ENCODE measurements around the gene TBC1D16.
A peak's percentile ranks its signal among the peaks of the same experiment; 100 is the strongest.

Gene TBC1D16

GRCh38 chr17:79952265-79952877 lies 83.3 kb downstream of the TBC1D16 start:
- no peaks in the 10 kb centered on the region for H3K4me1 Mint-ChIP-seq
- no peak overlapping the region for H3K27ac Mint-ChIP-seq
- peak; percentile 9 for DNase-seq
- H3K9me3 Mint-ChIP-seq = no peaks in the 10 kb centered on the region
- CTCF ChIA-PET = interaction anchor here (1.9 kb wide), 1 partner anchor 18 kb away, joined by 5 read pairs; no protein-coding TSS in a partner anchor
- no peak overlapping the region for H3K4me3 Mint-ChIP-seq
- H3K27me3 Mint-ChIP-seq = peaks cover 25% of the 10 kb centered on the region
- no peaks in the 10 kb centered on the region for H3K36me3 Mint-ChIP-seq

- H3K4me3 Mint-ChIP-seq = no peak overlapping the region
- CTCF ChIA-PET = no interaction called here
- H3K27ac Mint-ChIP-seq = no peak overlapping the region
Observed at GRCh38 chr17:79951361-79952264, 84.1 kb downstream of the TBC1D16 start.

GRCh38 chr17:79950751-79951150 lies 84.9 kb downstream of the TBC1D16 start:
- DNase-seq = peak; percentile 13
- H3K4me3 Mint-ChIP-seq = no peak overlapping the region
- no peaks in the 10 kb centered on the region for H3K9me3 Mint-ChIP-seq
- CTCF ChIA-PET = no interaction called here
- H3K4me1 Mint-ChIP-seq = no peaks in the 10 kb centered on the region
- H3K36me3 Mint-ChIP-seq = no peaks in the 10 kb centered on the region
- H3K27me3 Mint-ChIP-seq = peaks cover 13% of the 10 kb centered on the region
- no peak overlapping the region for H3K27ac Mint-ChIP-seq

More at GRCh38 chr17:79951361-79952264, 84.1 kb downstream of the TBC1D16 start:
- no peaks in the 10 kb centered on the region for H3K4me1 Mint-ChIP-seq
- H3K36me3 Mint-ChIP-seq = no peaks in the 10 kb centered on the region
- H3K9me3 Mint-ChIP-seq = no peaks in the 10 kb centered on the region
- peaks cover 17% of the 10 kb centered on the region for H3K27me3 Mint-ChIP-seq
- DNase-seq = peak; percentile 16

GRCh38 chr17:79950306-79950705 lies 85.4 kb downstream of the TBC1D16 start:
- H3K36me3 Mint-ChIP-seq = no peaks in the 10 kb centered on the region
- H3K27me3 Mint-ChIP-seq = peaks cover 13% of the 10 kb centered on the region
- H3K27ac Mint-ChIP-seq = no peak overlapping the region
- no peaks in the 10 kb centered on the region for H3K9me3 Mint-ChIP-seq
- no peak overlapping the region for H3K4me3 Mint-ChIP-seq
- DNase-seq = peak; percentile 15
- CTCF ChIA-PET = no interaction called here
- H3K4me1 Mint-ChIP-seq = no peaks in the 10 kb centered on the region

GRCh38 chr17:79949656-79950209 lies 85.9 kb downstream of the TBC1D16 start:
- no peaks in the 10 kb centered on the region for H3K4me1 Mint-ChIP-seq
- CTCF ChIA-PET = no interaction called here
- no peaks in the 10 kb centered on the region for H3K9me3 Mint-ChIP-seq
- H3K36me3 Mint-ChIP-seq = no peaks in the 10 kb centered on the region
- no peak overlapping the region for H3K4me3 Mint-ChIP-seq
- no peak overlapping the region for H3K27ac Mint-ChIP-seq
- DNase-seq = no peak
- peaks cover 13% of the 10 kb centered on the region for H3K27me3 Mint-ChIP-seq

- H3K4me3 Mint-ChIP-seq = no peak overlapping the region
- peaks cover 9% of the 10 kb centered on the region for H3K27me3 Mint-ChIP-seq
- DNase-seq = peak; percentile 16
- no peak overlapping the region for H3K27ac Mint-ChIP-seq
- no peaks in the 10 kb centered on the region for H3K36me3 Mint-ChIP-seq
- no peaks in the 10 kb centered on the region for H3K9me3 Mint-ChIP-seq
- CTCF ChIA-PET = no interaction called here
- no peaks in the 10 kb centered on the region for H3K4me1 Mint-ChIP-seq
Observed at GRCh38 chr17:79948945-79949655, 86.6 kb downstream of the TBC1D16 start.

GRCh38 chr17:79948406-79948944 lies 87.2 kb downstream of the TBC1D16 start:
- H3K9me3 Mint-ChIP-seq = no peaks in the 10 kb centered on the region
- DNase-seq = no peak
- no peak overlapping the region for H3K27ac Mint-ChIP-seq

GRCh38 chr17:79947351-79948031 lies 88.2 kb downstream of the TBC1D16 start:
- Mint-ChIP-seq H3K4me3 (no peak overlapping the region), H3K9me3 (no peaks in the 10 kb centered on the region), H3K27ac (no peak overlapping the region), H3K4me1 (peaks cover 8% of the 10 kb centered on the region), H3K27me3 (peaks cover 13% of the 10 kb centered on the region), H3K36me3 (no peaks in the 10 kb centered on the region)
- CTCF ChIA-PET = interaction anchor here (1.5 kb wide), 1 partner anchor 23 kb away, joined by 3 read pairs; no protein-coding TSS in a partner anchor
- peak; percentile 16 for DNase-seq

More at GRCh38 chr17:79948406-79948944, 87.2 kb downstream of the TBC1D16 start:
- Mint-ChIP-seq H3K4me1 (no peaks in the 10 kb centered on the region), H3K36me3 (no peaks in the 10 kb centered on the region), H3K27me3 (peaks cover 9% of the 10 kb centered on the region), H3K4me3 (no peak overlapping the region)
- CTCF ChIA-PET = no interaction called here

GRCh38 chr17:79946352-79947231 lies 89.1 kb downstream of the TBC1D16 start:
- Mint-ChIP-seq H3K36me3 (no peaks in the 10 kb centered on the region), H3K9me3 (no peaks in the 10 kb centered on the region), H3K27me3 (peaks cover 13% of the 10 kb centered on the region), H3K27ac (peak overlapping the region; percentile 37), H3K4me1 (peaks cover 10% of the 10 kb centered on the region), H3K4me3 (no peak overlapping the region)
- CTCF ChIA-PET = interaction anchor here (1.5 kb wide), 1 partner anchor 24 kb away, joined by 3 read pairs; no protein-coding TSS in a partner anchor
- DNase-seq = peak; percentile 13

- Mint-ChIP-seq H3K9me3 (no peaks in the 10 kb centered on the region), H3K36me3 (no peaks in the 10 kb centered on the region)
- CTCF ChIA-PET = no interaction called here
Observed at GRCh38 chr17:79945591-79946255, 89.9 kb downstream of the TBC1D16 start.

GRCh38 chr17:79944821-79945391 lies 90.8 kb downstream of the TBC1D16 start:
- Mint-ChIP-seq H3K9me3 (no peaks in the 10 kb centered on the region), H3K27me3 (peaks cover 16% of the 10 kb centered on the region), H3K4me3 (no peak overlapping the region), H3K4me1 (peaks cover 10% of the 10 kb centered on the region), H3K27ac (no peak overlapping the region), H3K36me3 (no peaks in the 10 kb centered on the region)
- CTCF ChIA-PET = no interaction called here
- peak; percentile 14 for DNase-seq

More at GRCh38 chr17:79945591-79946255, 89.9 kb downstream of the TBC1D16 start:
- peaks cover 10% of the 10 kb centered on the region for H3K4me1 Mint-ChIP-seq
- H3K27ac Mint-ChIP-seq = no peak overlapping the region
- peak; percentile 16 for DNase-seq
- H3K27me3 Mint-ChIP-seq = peaks cover 10% of the 10 kb centered on the region
- H3K4me3 Mint-ChIP-seq = no peak overlapping the region

- H3K4me1 Mint-ChIP-seq = peaks cover 10% of the 10 kb centered on the region
- H3K36me3 Mint-ChIP-seq = no peaks in the 10 kb centered on the region
- H3K4me3 Mint-ChIP-seq = no peak overlapping the region
- peak; percentile 14 for DNase-seq
- CTCF ChIA-PET = no interaction called here
- H3K27ac Mint-ChIP-seq = no peak overlapping the region
- peaks cover 20% of the 10 kb centered on the region for H3K27me3 Mint-ChIP-seq
- no peaks in the 10 kb centered on the region for H3K9me3 Mint-ChIP-seq
Observed at GRCh38 chr17:79944251-79944812, 91.3 kb downstream of the TBC1D16 start.
